IMR-90 (cell line): ENCODE data around the gene FNBP1. TPM values are rescaled to one million over a fixed set of nuclear protein-coding genes. Genes with fewer than 3 reads are reported as not detected.

ENCODE experiments used
- ATAC-seq: fragments of 200-7000 bp; cut with Tn5 transposase; 2 replicates; pipeline ENCODE4 v1.9.1; 2020; ENCODE audit warnings: low read depth, mild to moderate bottlenecking, moderate library complexity
- BruUV-seq: library from RNA; stranded (reverse); fragments of 400-500 nt; replicated peaks from 2 replicates; lab custom pipeline; 2021; lab: Mats Ljungman, UMichigan
- CTCF ChIA-PET: fragments of 300-600 bp; formaldehyde crosslinking; extraction: SDS; loops from one replicate; lab custom pipeline; 2021; ENCODE audit warnings: antibody characterized with exemption; lab: Yijun Ruan, JAX
- POLR2A ChIA-PET: fragments of 300-600 bp; sonication (Branson Sonifier 250); formaldehyde crosslinking; loops from one replicate; lab custom pipeline; 2022; ENCODE audit warnings: antibody characterized with exemption; ENCODE audit not compliant: unreplicated experiment; lab: Charles Lee
- DNase-seq: peaks from one replicate; pipeline ENCODE4 v3.0.0; 2013
- H2AFZ ChIP-seq: replicated peaks from 2 replicates; pipeline ENCODE3; 2013; ENCODE audit warnings: low read length, mild to moderate bottlenecking; ENCODE audit not compliant: poor library complexity
- H2AK5ac ChIP-seq: 2 replicates; pipeline ENCODE4 v1.6.1; 2013; ENCODE audit warnings: low read depth, low read length, inconsistent platforms
- H2AK9ac ChIP-seq: replicated peaks from 2 replicates; pipeline ENCODE3; 2013; ENCODE audit warnings: mild to moderate bottlenecking, low read depth, low read length, moderate library complexity; ENCODE audit not compliant: poor library complexity
- H2BK120ac ChIP-seq: 2 replicates; pipeline ENCODE4 v1.6.1; 2013; ENCODE audit warnings: low read depth, low read length, inconsistent platforms
- H2BK15ac ChIP-seq: 3 replicates; pipeline ENCODE4 v1.6.1; 2013; ENCODE audit warnings: low read depth, low read length, inconsistent platforms
- H2BK20ac ChIP-seq: 2 replicates; pipeline ENCODE4 v1.6.1; 2013; ENCODE audit warnings: low read depth, mild to moderate bottlenecking, inconsistent platforms, low read length, moderate library complexity
- H2BK5ac ChIP-seq: 2 replicates; pipeline ENCODE4 v1.6.1; 2013; ENCODE audit warnings: mild to moderate bottlenecking, low read depth, low read length, inconsistent platforms; ENCODE audit not compliant: poor library complexity, severe bottlenecking
- H3K14ac ChIP-seq: replicated peaks from 2 replicates; pipeline ENCODE4 v1.6.1; 2013; ENCODE audit warnings: low read depth, low read length, inconsistent platforms
- H3K18ac ChIP-seq: 2 replicates; pipeline ENCODE4 v1.6.1; 2013; ENCODE audit warnings: low read depth, low read length, control low read depth
- H3K23ac ChIP-seq: 2 replicates; pipeline ENCODE4 v1.6.1; 2013; ENCODE audit warnings: low read depth, low read length, inconsistent platforms
- H3K27ac ChIP-seq: 2 replicates; pipeline ENCODE4 v1.5.1; 2013; ENCODE audit warnings: mild to moderate bottlenecking, control low read depth, low read length; ENCODE audit not compliant: insufficient read depth
- H3K27me3 ChIP-seq: 2 replicates; pipeline ENCODE4 v1.6.1; 2013; ENCODE audit warnings: low read length; ENCODE audit not compliant: control insufficient read depth, insufficient read depth
- H3K36me3 ChIP-seq: 2 replicates; pipeline ENCODE4 v1.6.1; 2013; ENCODE audit warnings: low read length, mixed read lengths; ENCODE audit not compliant: control insufficient read depth, insufficient read depth
- H3K4ac ChIP-seq: 2 replicates; pipeline ENCODE4 v1.6.1; 2013; ENCODE audit warnings: low read depth, low read length, inconsistent platforms
- H3K4me1 ChIP-seq: 2 replicates; pipeline ENCODE4 v1.6.1; 2013; ENCODE audit warnings: low read length, mixed read lengths; ENCODE audit not compliant: control insufficient read depth, insufficient read depth
- H3K4me2 ChIP-seq: 2 replicates; pipeline ENCODE4 v1.6.1; 2013; ENCODE audit warnings: low read depth, mild to moderate bottlenecking, control low read depth, low read length, moderate library complexity
- H3K4me3 ChIP-seq: 2 replicates; pipeline ENCODE4 v1.5.1; 2013; ENCODE audit warnings: low read depth, mild to moderate bottlenecking, control low read depth, low read length, moderate library complexity; ENCODE audit not compliant: insufficient read depth
- H3K56ac ChIP-seq: 2 replicates; pipeline ENCODE4 v1.6.1; 2013; ENCODE audit warnings: low read length, inconsistent platforms; ENCODE audit not compliant: insufficient read depth; ENCODE audit errors: extremely low read depth
- H3K79me1 ChIP-seq, 2 experiments: 2 replicates each; pipeline ENCODE4 v1.6.1; 2013; ENCODE audit warnings: low read length in 2 of 2, inconsistent platforms in 1 of 2, low read depth in 1 of 2
- H3K9ac ChIP-seq: 2 replicates; pipeline ENCODE4 v1.6.1; 2013; ENCODE audit warnings: low read depth, low read length, control low read depth
- H3K9me1 ChIP-seq: 2 replicates; pipeline ENCODE4 v1.6.1; 2013; ENCODE audit warnings: low read length, inconsistent platforms; ENCODE audit not compliant: insufficient read depth
- H3K9me3 ChIP-seq: 2 replicates; pipeline ENCODE4 v1.6.1; 2013; ENCODE audit warnings: low read length; ENCODE audit not compliant: control insufficient read depth, insufficient read depth
- H4K20me1 ChIP-seq: 2 replicates; pipeline ENCODE4 v1.6.1; 2013; ENCODE audit warnings: low read length, inconsistent platforms; ENCODE audit not compliant: insufficient read depth
- H4K5ac ChIP-seq: 2 replicates; pipeline ENCODE4 v1.6.1; 2013; ENCODE audit warnings: mild to moderate bottlenecking, low read depth, low read length, control low read depth
- H4K8ac ChIP-seq, 2 experiments: 2 replicates each; pipeline ENCODE4 v1.6.1; 2013; ENCODE audit warnings: low read depth in 2 of 2, low read length in 2 of 2, control low read depth in 1 of 2, inconsistent platforms in 1 of 2
- H4K91ac ChIP-seq: 2 replicates; pipeline ENCODE4 v1.6.1; 2013; ENCODE audit warnings: low read depth, low read length, inconsistent platforms; ENCODE audit not compliant: insufficient read depth
- FOS ChIP-seq: fragments of 150-350 bp; IDR thresholded peaks from 2 replicates; pipeline ENCODE4 v1.6.1; 2016; ENCODE audit warnings: low read depth, low read length
- MAFK ChIP-seq: IDR thresholded peaks from 2 replicates; pipeline ENCODE4 v1.6.1; 2012; ENCODE audit warnings: low read depth, low read length, improper control_type of control experiment
- MAZ ChIP-seq: IDR thresholded peaks from 2 replicates; pipeline ENCODE4 v1.6.1; 2012; ENCODE audit warnings: low read depth, mild to moderate bottlenecking, low read length, improper control_type of control experiment, moderate library complexity, borderline replicate concordance
- MXI1 ChIP-seq: IDR thresholded peaks from 2 replicates; pipeline ENCODE4 v1.6.1; 2012; ENCODE audit warnings: low read depth, mild to moderate bottlenecking, low read length, moderate library complexity, borderline replicate concordance
- RAD21 ChIP-seq: IDR thresholded peaks from 2 replicates; pipeline ENCODE4 v1.6.1; 2012; ENCODE audit warnings: low read length, improper control_type of control experiment
- RFX5 ChIP-seq: IDR thresholded peaks from 2 replicates; pipeline ENCODE4 v1.8.0; 2012; ENCODE audit warnings: low read depth, mild to moderate bottlenecking, low read length, moderate library complexity
- SMC3 ChIP-seq: fragments of 150-350 bp; IDR thresholded peaks from 2 replicates; pipeline ENCODE4 v1.6.1; 2016; ENCODE audit warnings: low read depth, mild to moderate bottlenecking, antibody characterized with exemption, low read length, moderate library complexity
- USF2 ChIP-seq: fragments of 150-350 bp; IDR thresholded peaks from 2 replicates; pipeline ENCODE4 v1.6.1; 2017; ENCODE audit warnings: mild to moderate bottlenecking, antibody characterized with exemption, low read length, low read depth
- WGBS, 2 experiments: methylation state at CpG; one replicate each; pipeline versions ENCODE4 v1.1.5 to v1.1.7; 2013; ENCODE audit warnings: missing lambda C conversion rate in 2 of 2; ENCODE audit not compliant: insufficient read length in 1 of 2; ENCODE audit errors: extremely low coverage in 2 of 2; 5-methylcytosine and 5-hydroxymethylcytosine counted together
- dilution Hi-C: fragments of 300-500 bp; cut with HindIII; formaldehyde crosslinking; loops from one replicate; pipeline ENCODE4 v1.14.3; 2018; ENCODE audit warnings: low sequenced_read_pairs; ENCODE audit not compliant: unreplicated experiment
- in situ Hi-C: fragments of 300-500 bp; cut with MboI; formaldehyde crosslinking; loops from 3 replicates; pipeline ENCODE4 v1.14.3; 2019; ENCODE audit warnings: low sequenced_read_pairs, inconsistent platforms, mixed read lengths
- intact Hi-C: fragments of 100-400 bp; cut with micrococcal nuclease; formaldehyde crosslinking; loops from 2 replicates; pipeline ENCODE4 v1.10.0; 2022
- polyA plus RNA-seq, 3 experiments: library from polyadenylated mRNA; depleted of rRNA; stranded (reverse); fragments of >200 nt; gene quantifications; 2 replicates each; pipeline ENCODE4 v1.2.3, GENCODE V29; 2012; ENCODE audit warnings: low replicate concordance in 1 of 3
- total RNA-seq: library from RNA; depleted of rRNA; stranded (reverse); fragments of >200 nt; gene quantifications from 2 replicates; pipeline ENCODE4 v1.2.3, GENCODE V29; 2012
- TF ChIP-seq, protein P1 (sequence below): fragments of 150-350 bp; IDR thresholded peaks from 2 replicates; pipeline ENCODE4 v1.6.1; 2016; ENCODE audit warnings: low read depth, mild to moderate bottlenecking, low read length, moderate library complexity, borderline replicate concordance

FNBP1 gene
- total and polyA plus RNA-seq, 2 of the 4 experiments (the other 2 are of a cell fraction): 10.3 to 15.4 TPM

- dilution Hi-C loops (no loop called here), in situ Hi-C loops (no loop called here), intact Hi-C loops (no loop called here)
- TF ChIP-seq RFX5 (no peak), RAD21 (no peak), FOS (no peak), SMC3 (no peak), MXI1 (no peak), USF2 (no peak), MAFK (no peak), MAZ (no peak)
- TF ChIP-seq, protein P1, sequence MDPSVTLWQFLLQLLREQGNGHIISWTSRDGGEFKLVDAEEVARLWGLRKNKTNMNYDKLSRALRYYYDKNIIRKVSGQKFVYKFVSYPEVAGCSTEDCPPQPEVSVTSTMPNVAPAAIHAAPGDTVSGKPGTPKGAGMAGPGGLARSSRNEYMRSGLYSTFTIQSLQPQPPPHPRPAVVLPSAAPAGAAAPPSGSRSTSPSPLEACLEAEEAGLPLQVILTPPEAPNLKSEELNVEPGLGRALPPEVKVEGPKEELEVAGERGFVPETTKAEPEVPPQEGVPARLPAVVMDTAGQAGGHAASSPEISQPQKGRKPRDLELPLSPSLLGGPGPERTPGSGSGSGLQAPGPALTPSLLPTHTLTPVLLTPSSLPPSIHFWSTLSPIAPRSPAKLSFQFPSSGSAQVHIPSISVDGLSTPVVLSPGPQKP: no peak
- H3K4me3 ChIP-seq: no peak overlapping the region
- no peak overlapping the region for H4K91ac ChIP-seq
- H3K9ac ChIP-seq: no peak overlapping the region
- H4K20me1 ChIP-seq: no peaks in the 10 kb centered on the region
- no peak overlapping the region for H2BK5ac ChIP-seq
- no peak overlapping the region for H4K8ac ChIP-seq
- H3K14ac ChIP-seq: no peak overlapping the region
- no peaks in the 10 kb centered on the region for H3K4me1 ChIP-seq
- no peak overlapping the region for H2AK9ac ChIP-seq
- H3K23ac ChIP-seq: no peak overlapping the region
- no peaks in the 10 kb centered on the region for H3K27me3 ChIP-seq
- H2BK20ac ChIP-seq: no peak overlapping the region
- no CpG with 5 or more reads among the region's 3 CpGs for WGBS, 2 experiments
- no peak overlapping the region for H2AFZ ChIP-seq
- no peak overlapping the region for H3K56ac ChIP-seq
- no peak overlapping the region for H3K27ac ChIP-seq
- H4K5ac ChIP-seq: no peak overlapping the region
- H2BK15ac ChIP-seq: no peak overlapping the region
- DNase-seq: no peak
- no peak overlapping the region for H3K18ac ChIP-seq
- ChIA-PET CTCF (no interaction called here), POLR2A (no interaction called here)
- ATAC-seq: no peak
- no peaks in the 10 kb centered on the region for H3K79me1 ChIP-seq
- H2BK120ac ChIP-seq: no peak overlapping the region
- peaks cover 13% of the 10 kb centered on the region for H3K36me3 ChIP-seq
- no peak overlapping the region for H2AK5ac ChIP-seq
- no peaks in the 10 kb centered on the region for H3K9me3 ChIP-seq
- H3K4me2 ChIP-seq: no peak overlapping the region
- no TSS peak for BruUV-seq
- H3K4ac ChIP-seq: no peak overlapping the region
- 0 out of 2 replicates have a peak, but pooled peaks cover 3% of the 10 kb centered on the region for H3K9me1 ChIP-seq
Observed at GRCh38 chr9:129919841-129920240, 123.1 kb downstream of the FNBP1 start.
